ENCODE results near the gene DIAPH1. TPM values are rescaled to one million over a fixed set of nuclear protein-coding genes. Genes with fewer than 3 reads are reported as not detected.

Gene DIAPH1
- total RNA-seq, 1 donor from 2014 or later: 99.1 TPM

- no peak for DNase-seq (ENCODE audit: low read depth, low spot score)
- no peaks in the 10 kb centered on the region for H3K27me3 Mint-ChIP-seq (ENCODE audit: low read depth)
- H3K27ac Mint-ChIP-seq (ENCODE audit: unreplicated experiment): peak overlapping the region; percentile 99
- peaks cover 63% of the 10 kb centered on the region for H3K4me1 Mint-ChIP-seq
- H3K4me3 Mint-ChIP-seq: peak overlapping the region; percentile 69
- H3K9me3 Mint-ChIP-seq: no peaks in the 10 kb centered on the region
- H3K36me3 Mint-ChIP-seq (ENCODE audit: low read depth): peaks cover 16% of the 10 kb centered on the region
- TF ChIP-seq CTCF (conservative IDR thresholded peaks at IDR 0.05): no peak
These were observed 111.3 kb downstream of the DIAPH1 start for GRCh38 chr5:141507387-141508091.

- no peak for TF ChIP-seq CTCF (conservative IDR thresholded peaks at IDR 0.05)
- DNase-seq (ENCODE audit: low read depth, low spot score): no peak
- Mint-ChIP-seq H3K27me3 (ENCODE audit: low read depth) (no peaks in the 10 kb centered on the region), H3K9me3 (no peaks in the 10 kb centered on the region), H3K36me3 (ENCODE audit: low read depth) (peaks cover 17% of the 10 kb centered on the region), H3K4me3 (peak overlapping the region; percentile 69), H3K27ac (ENCODE audit: unreplicated experiment) (peak overlapping the region; percentile 99), H3K4me1 (peaks cover 66% of the 10 kb centered on the region)
These were observed 112.2 kb downstream of the DIAPH1 start for GRCh38 chr5:141506381-141507155.

GRCh38 chr5:141504216-141504615 lies 114.6 kb downstream of the DIAPH1 start:
- H3K4me3 Mint-ChIP-seq: no peak overlapping the region
- no peaks in the 10 kb centered on the region for H3K27me3 Mint-ChIP-seq (ENCODE audit: low read depth)
- H3K9me3 Mint-ChIP-seq: no peaks in the 10 kb centered on the region
- no peak for TF ChIP-seq CTCF (conservative IDR thresholded peaks at IDR 0.05)
- H3K36me3 Mint-ChIP-seq (ENCODE audit: low read depth): peaks cover 18% of the 10 kb centered on the region
- peaks cover 54% of the 10 kb centered on the region for H3K4me1 Mint-ChIP-seq
- H3K27ac Mint-ChIP-seq (ENCODE audit: unreplicated experiment): no peak overlapping the region
- no peak for DNase-seq (ENCODE audit: low read depth, low spot score)

GRCh38 chr5:141503681-141504080 lies 115.1 kb downstream of the DIAPH1 start:
- no peak for DNase-seq (ENCODE audit: low read depth, low spot score)
- no peak overlapping the region for H3K4me3 Mint-ChIP-seq
- H3K27me3 Mint-ChIP-seq (ENCODE audit: low read depth): no peaks in the 10 kb centered on the region
- TF ChIP-seq CTCF (conservative IDR thresholded peaks at IDR 0.05): no peak
- peaks cover 49% of the 10 kb centered on the region for H3K4me1 Mint-ChIP-seq
- peaks cover 22% of the 10 kb centered on the region for H3K36me3 Mint-ChIP-seq (ENCODE audit: low read depth)
- H3K27ac Mint-ChIP-seq (ENCODE audit: unreplicated experiment): no peak overlapping the region
- H3K9me3 Mint-ChIP-seq: no peaks in the 10 kb centered on the region

- peaks cover 27% of the 10 kb centered on the region for H3K36me3 Mint-ChIP-seq (ENCODE audit: low read depth)
- no peak for TF ChIP-seq CTCF (conservative IDR thresholded peaks at IDR 0.05)
- peak overlapping the region; percentile 56 for H3K4me3 Mint-ChIP-seq
- peak overlapping the region; percentile 81 for H3K27ac Mint-ChIP-seq (ENCODE audit: unreplicated experiment)
- no peak for DNase-seq (ENCODE audit: low read depth, low spot score)
- peaks cover 35% of the 10 kb centered on the region for H3K4me1 Mint-ChIP-seq
- no peaks in the 10 kb centered on the region for H3K9me3 Mint-ChIP-seq
- H3K27me3 Mint-ChIP-seq (ENCODE audit: low read depth): no peaks in the 10 kb centered on the region
These were observed 117.0 kb downstream of the DIAPH1 start for GRCh38 chr5:141501761-141502160.

Measured in neural crest cell (in vitro differentiated cells).